HFF-Myc (cell line): ENCODE results near the gene SP9.

ENCODE experiments used
- DNase-seq: peaks from one replicate; pipeline ENCODE4 v3.0.0-alpha.2; 2011; ENCODE audit warnings: low read depth; ENCODE audit errors: extremely low read depth
- H3K4me3 ChIP-seq: replicated peaks from 2 replicates; pipeline ENCODE4 v1.5.1; 2011; ENCODE audit warnings: low read depth, mild to moderate bottlenecking, control low read depth, low read length
- TF ChIP-seq, protein P1 (sequence below): IDR thresholded peaks from 2 replicates; pipeline ENCODE4 v1.5.1; 2012; ENCODE audit warnings: mild to moderate bottlenecking, low read depth, low read length, control low read depth; ENCODE audit errors: missing control alignments

Gene SP9

GRCh38 chr2:174376967-174377366 lies 42.2 kb downstream of the SP9 start:
- no peak for DNase-seq
- no peak overlapping the region for H3K4me3 ChIP-seq
- TF ChIP-seq, protein P1, sequence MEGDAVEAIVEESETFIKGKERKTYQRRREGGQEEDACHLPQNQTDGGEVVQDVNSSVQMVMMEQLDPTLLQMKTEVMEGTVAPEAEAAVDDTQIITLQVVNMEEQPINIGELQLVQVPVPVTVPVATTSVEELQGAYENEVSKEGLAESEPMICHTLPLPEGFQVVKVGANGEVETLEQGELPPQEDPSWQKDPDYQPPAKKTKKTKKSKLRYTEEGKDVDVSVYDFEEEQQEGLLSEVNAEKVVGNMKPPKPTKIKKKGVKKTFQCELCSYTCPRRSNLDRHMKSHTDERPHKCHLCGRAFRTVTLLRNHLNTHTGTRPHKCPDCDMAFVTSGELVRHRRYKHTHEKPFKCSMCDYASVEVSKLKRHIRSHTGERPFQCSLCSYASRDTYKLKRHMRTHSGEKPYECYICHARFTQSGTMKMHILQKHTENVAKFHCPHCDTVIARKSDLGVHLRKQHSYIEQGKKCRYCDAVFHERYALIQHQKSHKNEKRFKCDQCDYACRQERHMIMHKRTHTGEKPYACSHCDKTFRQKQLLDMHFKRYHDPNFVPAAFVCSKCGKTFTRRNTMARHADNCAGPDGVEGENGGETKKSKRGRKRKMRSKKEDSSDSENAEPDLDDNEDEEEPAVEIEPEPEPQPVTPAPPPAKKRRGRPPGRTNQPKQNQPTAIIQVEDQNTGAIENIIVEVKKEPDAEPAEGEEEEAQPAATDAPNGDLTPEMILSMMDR, result no peak

- no peak for DNase-seq
- H3K4me3 ChIP-seq, result no peak overlapping the region
- TF ChIP-seq, protein P1, result no peak
Observed at GRCh38 chr2:174383796-174384195, 49.0 kb downstream of the SP9 start.

- DNase-seq, result no peak
- TF ChIP-seq, protein P1, result no peak
- no peak overlapping the region for H3K4me3 ChIP-seq
Observed at GRCh38 chr2:174385201-174385600, 50.4 kb downstream of the SP9 start.
